Spleen (tissue), 11 donors: ENCODE data around the gene PTGER1. TPM values are rescaled to one million over a fixed set of nuclear protein-coding genes. Genes with fewer than 3 reads are reported as not detected.

Source experiments
- DNase-seq: peaks from one replicate; pipeline ENCODE4 v3.0.0-alpha.2; 2020
- H3K27ac ChIP-seq, 8 donors: fragments of 200-600 bp; sonication (generic) in 7 of 8; 1 replicate in 4 of 8; 2 replicates in 4 of 8; pipeline versions ENCODE4 v1.5.0 to v1.8.0; 2016 to 2021; ENCODE audit warnings: inconsistent platforms in 4 of 8, mild to moderate bottlenecking in 4 of 8, moderate library complexity in 1 of 8
- H3K27me3 ChIP-seq, 7 donors: fragments of 200-600 bp; sonication (generic) in 6 of 7; replicated peaks in 1 of 7; 1 replicate in 4 of 7; 2 replicates in 3 of 7; pipeline versions ENCODE4 v1.5.0 to v1.8.0; 2016 to 2021; ENCODE audit warnings: inconsistent platforms in 3 of 7, mild to moderate bottlenecking in 1 of 7
- H3K36me3 ChIP-seq, 6 donors: fragments of 200-600 bp; sonication (generic) in 5 of 6; 1 replicate in 4 of 6; 2 replicates in 2 of 6; pipeline versions ENCODE4 v1.5.0 to v1.8.0; 2016 to 2021; ENCODE audit warnings: inconsistent platforms in 2 of 6
- H3K4me1 ChIP-seq, 6 donors: fragments of 200-600 bp; sonication (generic) in 5 of 6; 1 replicate in 3 of 6; 2 replicates in 3 of 6; pipeline versions ENCODE4 v1.5.0 to v1.8.0; 2016 to 2021; ENCODE audit warnings: inconsistent platforms in 3 of 6
- H3K4me3 ChIP-seq, 8 donors: fragments of 200-600 bp; sonication (generic) in 7 of 8; 1 replicate in 4 of 8; 2 replicates in 4 of 8; pipeline versions ENCODE4 v1.5.0 to v1.8.0; 2016 to 2021; ENCODE audit warnings: inconsistent platforms in 4 of 8, mild to moderate bottlenecking in 4 of 8, moderate library complexity in 2 of 8
- H3K9me3 ChIP-seq, 8 donors: fragments of 200-600 bp; sonication (generic) in 7 of 8; 1 replicate in 4 of 8; 2 replicates in 4 of 8; pipeline versions ENCODE4 v1.5.0 to v1.8.0; 2016 to 2021; ENCODE audit warnings: inconsistent platforms in 4 of 8
- POLR2A ChIP-seq, 3 donors: fragments of 450-650 bp; IDR thresholded peaks; one replicate each; pipeline ENCODE4 v1.5.1; 2017; ENCODE audit warnings: antibody characterized with exemption in 3 of 3, mild to moderate bottlenecking in 1 of 3
- POLR2AphosphoS5 ChIP-seq, 3 donors: sonication (generic); formaldehyde crosslinking; IDR thresholded peaks; one replicate each; pipeline ENCODE4 v1.5.1; 2017; ENCODE audit warnings: antibody characterized with exemption in 3 of 3
- WGBS, 5 donors: extraction: QIAGEN DNeasy Blood & Tissue Kit in 3 of 5; methylation state at CpG; one replicate each; pipeline versions ENCODE4 v1.1.5 to v1.1.7; 2013 to 2018; 5-methylcytosine and 5-hydroxymethylcytosine counted together
- intact Hi-C: fragments of 100-400 bp; cut with DNase I; formaldehyde crosslinking; loops from one replicate; pipeline ENCODE4 v1.15.0; 2023; ENCODE audit warnings: low total_unique reads
- polyA plus RNA-seq, 3 donors: library from polyadenylated mRNA; stranded (reverse); fragments of 200-250 nt; gene quantifications; one replicate each; pipeline ENCODE4 v1.2.1, GENCODE V29; 2013
- total RNA-seq, 7 donors: library from RNA; depleted of rRNA in 3 of 7; stranded (reverse); fragments of >200 nt in 3 of 7; fragmentation: NEBNext Ultra II Directional in 4 of 7; extraction: Animal tissue kit (Norgen Biotek cat#: 25700) in 4 of 7; gene quantifications; one replicate each; pipeline versions ENCODE4 v1.1.0 to v1.2.1, GENCODE V29; 2016 to 2021
- TF ChIP-seq, protein P1 (sequence below), 11 experiments: fragments of 200-600 bp in 7 of 11; fragments of 450-650 bp in 4 of 11; sonication (generic) in 4 of 11; IDR thresholded peaks in 8 of 11; conservative IDR thresholded peaks in 3 of 11; 1 replicate in 7 of 11; 2 replicates in 4 of 11; pipeline versions ENCODE4 v1.4.0 to v1.8.0; 2016 to 2021; ENCODE audit warnings: antibody characterized with exemption in 11 of 11, inconsistent platforms in 4 of 11, mild to moderate bottlenecking in 1 of 11
- donor health status: healthy with polysubstance abuse.
- donor health status: DM: no; HTN: no; CAD: no; lungs with moderate emphysema.
- donor health status: DM: no; HTN: no; CAD: no.
- donor health status: Bipolar disorder and iron deficiency.
- donor health status: healthy.
- donor health status: DM: no; HTN: no; CAD: no.
- donor health status: DM: yes; HTN: yes; CAD: no.

The PTGER1 gene
- total and polyA plus RNA-seq, 10 donors: 1.8 to 26.8 (median 8.0) TPM

- no peak for DNase-seq
- TF ChIP-seq, protein P1, sequence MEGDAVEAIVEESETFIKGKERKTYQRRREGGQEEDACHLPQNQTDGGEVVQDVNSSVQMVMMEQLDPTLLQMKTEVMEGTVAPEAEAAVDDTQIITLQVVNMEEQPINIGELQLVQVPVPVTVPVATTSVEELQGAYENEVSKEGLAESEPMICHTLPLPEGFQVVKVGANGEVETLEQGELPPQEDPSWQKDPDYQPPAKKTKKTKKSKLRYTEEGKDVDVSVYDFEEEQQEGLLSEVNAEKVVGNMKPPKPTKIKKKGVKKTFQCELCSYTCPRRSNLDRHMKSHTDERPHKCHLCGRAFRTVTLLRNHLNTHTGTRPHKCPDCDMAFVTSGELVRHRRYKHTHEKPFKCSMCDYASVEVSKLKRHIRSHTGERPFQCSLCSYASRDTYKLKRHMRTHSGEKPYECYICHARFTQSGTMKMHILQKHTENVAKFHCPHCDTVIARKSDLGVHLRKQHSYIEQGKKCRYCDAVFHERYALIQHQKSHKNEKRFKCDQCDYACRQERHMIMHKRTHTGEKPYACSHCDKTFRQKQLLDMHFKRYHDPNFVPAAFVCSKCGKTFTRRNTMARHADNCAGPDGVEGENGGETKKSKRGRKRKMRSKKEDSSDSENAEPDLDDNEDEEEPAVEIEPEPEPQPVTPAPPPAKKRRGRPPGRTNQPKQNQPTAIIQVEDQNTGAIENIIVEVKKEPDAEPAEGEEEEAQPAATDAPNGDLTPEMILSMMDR (IDR thresholded peaks at IDR 0.05 in 8 of 11, conservative IDR thresholded peaks at IDR 0.05 in 3 of 11): no peak
- TF ChIP-seq POLR2AphosphoS5 (IDR thresholded peaks at IDR 0.05): peak; percentile 42 to 56 (median 43)
- TF ChIP-seq POLR2A (IDR thresholded peaks at IDR 0.05): no peak
- H3K4me1 ChIP-seq: peaks cover 27 to 91% (median 61%) of the 10 kb centered on the region in 6 donors
- H3K27me3 ChIP-seq: peaks cover 0 to 49% (median 35%) of the 10 kb centered on the region in 7 donors
- H3K27ac ChIP-seq: peak overlapping the region in 6 of 8 donors; percentile 15 to 75 (median 69)
- H3K9me3 ChIP-seq: no peaks in the 10 kb centered on the region
- H3K36me3 ChIP-seq: peaks cover 0 to 41% (median 17%) of the 10 kb centered on the region in 6 donors
- intact Hi-C loops: no loop called here
- H3K4me3 ChIP-seq: no peak overlapping the region
- WGBS, 5 donors: 54 to 83% (median 60%) methylated on average over 22 to 26 of the region's 26 CpGs
Measured at GRCh38 chr19:14476673-14477401, 1.7 kb upstream of the PTGER1 start.

DNA sequence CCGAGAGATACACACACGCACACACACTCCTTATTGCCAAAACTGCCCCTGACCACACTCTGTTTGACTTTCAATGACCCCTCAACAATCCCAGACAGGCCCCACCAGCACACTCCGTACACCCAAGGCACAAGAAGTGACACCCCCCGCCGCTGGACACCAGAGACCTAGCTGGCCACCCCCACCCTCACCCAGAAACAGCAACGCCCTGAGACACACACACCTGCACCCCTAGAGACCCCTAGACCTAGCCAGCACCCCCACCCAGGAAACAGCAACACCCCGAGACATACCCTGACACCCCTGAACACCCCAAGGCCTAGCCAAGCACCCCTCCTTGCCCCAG, 1.1 kb upstream of the PTGER1 start:
- no peaks in the 10 kb centered on the region for H3K9me3 ChIP-seq
- H3K27me3 ChIP-seq: peaks cover 0 to 49% (median 35%) of the 10 kb centered on the region in 7 donors
- intact Hi-C loops: no loop called here
- TF ChIP-seq POLR2AphosphoS5 (IDR thresholded peaks at IDR 0.05) (no peak), POLR2A (IDR thresholded peaks at IDR 0.05) (no peak)
- TF ChIP-seq, protein P1 (IDR thresholded peaks at IDR 0.05 in 8 of 11, conservative IDR thresholded peaks at IDR 0.05 in 3 of 11): no peak
- H3K4me3 ChIP-seq: no peak overlapping the region
- no peak for DNase-seq
- 71 to 88% (median 84%) methylated on average over 7 of the region's 7 CpGs for WGBS, 5 donors
- H3K27ac ChIP-seq: peak overlapping the region in 5 of 8 donors; percentile 43 to 75 (median 70)
- H3K36me3 ChIP-seq: peaks cover 0 to 44% (median 18%) of the 10 kb centered on the region in 6 donors
- peaks cover 27 to 97% (median 66%) of the 10 kb centered on the region in 6 donors for H3K4me1 ChIP-seq

DNA sequence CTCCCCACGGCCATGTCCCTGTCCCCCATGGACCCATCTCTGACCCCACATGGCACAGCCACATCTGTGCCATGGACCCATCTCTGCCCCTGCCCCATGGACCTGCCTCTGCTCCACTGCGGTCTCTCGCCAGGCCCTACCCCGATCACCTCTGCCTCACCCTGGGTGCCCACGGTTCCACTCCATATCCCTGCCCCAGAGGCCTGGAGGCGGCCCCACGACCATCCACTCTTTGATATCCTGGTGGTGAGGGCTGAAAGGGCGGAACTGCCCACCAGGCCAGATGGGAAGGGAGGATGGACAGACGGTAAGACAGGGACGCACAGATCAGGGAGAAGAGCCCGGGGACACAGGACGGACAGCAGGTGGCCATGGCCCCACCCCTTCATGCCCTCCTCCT, 327 bp downstream of the PTGER1 start:
- Histone ChIP-seq H3K27me3 (peaks cover 0 to 49% (median 35%) of the 10 kb centered on the region in 7 donors), H3K36me3 (peaks cover 0 to 49% (median 31%) of the 10 kb centered on the region in 6 donors), H3K4me1 (peaks cover 26 to 88% (median 55%) of the 10 kb centered on the region in 6 donors), H3K9me3 (no peaks in the 10 kb centered on the region), H3K4me3 (peak overlapping the region; percentile 3 to 63 (median 14)), H3K27ac (peak overlapping the region in 6 of 8 donors; percentile 37 to 75 (median 69))
- DNase-seq: no peak
- WGBS, 5 donors: 44 to 73% (median 51%) methylated on average over 7 to 12 of the region's 12 CpGs
- intact Hi-C loops: no loop called here
- TF ChIP-seq POLR2AphosphoS5 (IDR thresholded peaks at IDR 0.05) (no peak), POLR2A (IDR thresholded peaks at IDR 0.05) (no peak)
- TF ChIP-seq, protein P1 (IDR thresholded peaks at IDR 0.05 in 8 of 11, conservative IDR thresholded peaks at IDR 0.05 in 3 of 11): no peak

- peaks cover 0 to 49% (median 35%) of the 10 kb centered on the region in 7 donors for H3K27me3 ChIP-seq
- TF ChIP-seq POLR2A (IDR thresholded peaks at IDR 0.05) (no peak), POLR2AphosphoS5 (IDR thresholded peaks at IDR 0.05) (no peak)
- TF ChIP-seq, protein P1 (IDR thresholded peaks at IDR 0.05 in 8 of 11, conservative IDR thresholded peaks at IDR 0.05 in 3 of 11): no peak
- no peaks in the 10 kb centered on the region for H3K9me3 ChIP-seq
- peak overlapping the region in 4 of 8 donors; percentile 20 to 75 (median 71) for H3K27ac ChIP-seq
- H3K4me1 ChIP-seq: peaks cover 23 to 80% (median 49%) of the 10 kb centered on the region in 6 donors
- peaks cover 0 to 49% (median 37%) of the 10 kb centered on the region in 6 donors for H3K36me3 ChIP-seq
- peak overlapping the region in 5 of 8 donors; percentile 5 to 63 (median 21) for H3K4me3 ChIP-seq
- no peak for DNase-seq
- WGBS, 5 donors: 29 to 69% (median 39%) methylated on average over 7 to 53 of the region's 53 CpGs
- intact Hi-C loops: no loop called here
Measured at GRCh38 chr19:14473978-14474578, 1.1 kb downstream of the PTGER1 start.
